Caco-2 (cell line): Measurements from ENCODE around the gene RNASE12. TPM values are rescaled to one million over a fixed set of nuclear protein-coding genes. Genes with fewer than 3 reads are reported as not detected.

Experiments used
- BruUV-seq: library from RNA; stranded (reverse); fragments of 400-500 nt; replicated peaks from 2 replicates; lab custom pipeline; 2021; lab: Mats Ljungman, UMichigan
- CTCF ChIA-PET: fragments of 300-600 bp; sonication (Branson Sonifier 250); formaldehyde crosslinking; loops from one replicate; lab custom pipeline; 2022; ENCODE audit warnings: antibody characterized with exemption; lab: Charles Lee
- POLR2A ChIA-PET: fragments of 300-600 bp; sonication (Branson Sonifier 250); formaldehyde crosslinking; loops from one replicate; lab custom pipeline; 2022; ENCODE audit warnings: antibody characterized with exemption; lab: Charles Lee
- DNase-seq, 2 experiments: peaks; one replicate each; pipeline versions ENCODE4 v3.0.0 to v3.0.0-alpha.2; 2020 to 2022
- H3K27me3 ChIP-seq: replicated peaks from 2 replicates; pipeline ENCODE4 v1.6.0; 2011; ENCODE audit warnings: low read length; ENCODE audit not compliant: control insufficient read depth, insufficient read depth
- H3K36me3 ChIP-seq: 2 replicates; pipeline ENCODE4 v1.5.1; 2011; ENCODE audit warnings: low read length; ENCODE audit not compliant: control insufficient read depth, insufficient read depth
- H3K4me1 ChIP-seq: fragments of 250-450 bp; sonication (Bioruptor Pico); 2 replicates; pipeline ENCODE4 v1.5.1; 2020; ENCODE audit warnings: mild to moderate bottlenecking
- H3K4me3 ChIP-seq: 2 replicates; pipeline ENCODE4 v1.5.1; 2011; ENCODE audit warnings: low read depth, mild to moderate bottlenecking, control low read depth, low read length
- H3K9me3 ChIP-seq: fragments of 250-450 bp; sonication (Bioruptor Pico); 2 replicates; pipeline ENCODE4 v1.5.1; 2020; ENCODE audit warnings: mild to moderate bottlenecking, moderate library complexity
- H3K27ac Mint-ChIP-seq: one replicate; pipeline ENCODE4 v1.8.0; 2022; ENCODE audit warnings: mixed read lengths; ENCODE audit not compliant: unreplicated experiment
- H3K27me3 Mint-ChIP-seq: one replicate; pipeline ENCODE4 v1.8.0; 2022; ENCODE audit warnings: mixed read lengths; ENCODE audit not compliant: insufficient read depth, unreplicated experiment
- H3K36me3 Mint-ChIP-seq: one replicate; pipeline ENCODE4 v1.8.0; 2022; ENCODE audit warnings: mild to moderate bottlenecking, mixed read lengths; ENCODE audit not compliant: insufficient read depth, unreplicated experiment
- H3K4me1 Mint-ChIP-seq: one replicate; pipeline ENCODE4 v1.8.0; 2022; ENCODE audit warnings: low read depth, mixed read lengths; ENCODE audit not compliant: unreplicated experiment
- H3K4me3 Mint-ChIP-seq: one replicate; pipeline ENCODE4 v1.8.0; 2022; ENCODE audit warnings: mild to moderate bottlenecking, moderate library complexity, mixed read lengths; ENCODE audit not compliant: unreplicated experiment
- H3K9me3 Mint-ChIP-seq: one replicate; pipeline ENCODE4 v1.8.0; 2022; ENCODE audit warnings: mixed read lengths; ENCODE audit not compliant: unreplicated experiment
- intact Hi-C: fragments of 100-400 bp; cut with micrococcal nuclease; formaldehyde crosslinking; loops from one replicate; pipeline ENCODE4 v1.10.0; 2022; ENCODE audit not compliant: unreplicated experiment
- total RNA-seq: library from RNA; stranded (reverse); gene quantifications from 2 replicates; pipeline ENCODE4 v1.2.3, GENCODE V29; 2022
- TF ChIP-seq, protein P1 (sequence below), 2 experiments: fragments of 200-600 bp in 1 of 2; IDR thresholded peaks; 1 replicate in 1 of 2; 2 replicates in 1 of 2; pipeline versions ENCODE4 v1.5.1 to v1.8.0; 2011 to 2022; ENCODE audit warnings: antibody characterized with exemption in 1 of 2, control low read depth in 1 of 2, inconsistent platforms in 1 of 2, low read depth in 1 of 2, low read length in 1 of 2, mild to moderate bottlenecking in 1 of 2, moderate library complexity in 1 of 2; ENCODE audit not compliant: insufficient read depth in 1 of 2, severe bottlenecking in 1 of 2, unreplicated experiment in 1 of 2

RNASE12 gene
- total RNA-seq, 1 experiment from 2014 or later = not detected

DNA sequence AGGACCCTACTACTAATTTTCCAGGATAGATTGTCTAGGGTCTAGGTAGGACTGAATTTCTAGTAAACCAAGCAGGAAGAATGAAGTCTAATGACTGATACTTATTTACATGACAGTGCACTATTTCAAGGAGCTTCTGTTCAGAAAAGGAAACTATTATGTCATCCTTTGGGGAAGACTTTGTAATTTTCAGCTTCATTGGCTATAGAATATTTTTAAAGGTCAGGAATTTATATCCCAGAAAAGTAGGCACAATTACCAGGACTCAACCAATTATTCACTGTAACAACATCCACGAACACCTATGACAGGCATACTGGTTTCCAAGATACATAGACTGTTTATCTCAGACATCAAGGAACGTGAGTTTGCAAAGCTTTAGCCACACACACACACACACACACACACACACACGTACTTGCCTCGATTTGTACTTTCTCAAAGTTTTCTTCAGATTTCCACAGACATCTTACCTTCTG lies 27.1 kb upstream of the RNASE12 start:
- no peaks in the 10 kb centered on the region for H3K9me3 Mint-ChIP-seq
- H3K27me3 Mint-ChIP-seq = no peaks in the 10 kb centered on the region
- H3K4me1 Mint-ChIP-seq = peaks cover 28% of the 10 kb centered on the region
- H3K4me3 ChIP-seq = no peak overlapping the region
- no peak for DNase-seq
- H3K27me3 ChIP-seq = no peaks in the 10 kb centered on the region
- CTCF ChIA-PET = interaction anchor here (0.8 kb wide), 1 partner anchor 9 kb away, joined by 3 read pairs; no protein-coding TSS in a partner anchor
- peaks cover 21% of the 10 kb centered on the region for H3K4me1 ChIP-seq
- no peaks in the 10 kb centered on the region for H3K36me3 ChIP-seq
- no peak overlapping the region for H3K4me3 Mint-ChIP-seq
- POLR2A ChIA-PET = no interaction called here
- no peaks in the 10 kb centered on the region for H3K9me3 ChIP-seq
- BruUV-seq = no TSS peak
- TF ChIP-seq, protein P1, sequence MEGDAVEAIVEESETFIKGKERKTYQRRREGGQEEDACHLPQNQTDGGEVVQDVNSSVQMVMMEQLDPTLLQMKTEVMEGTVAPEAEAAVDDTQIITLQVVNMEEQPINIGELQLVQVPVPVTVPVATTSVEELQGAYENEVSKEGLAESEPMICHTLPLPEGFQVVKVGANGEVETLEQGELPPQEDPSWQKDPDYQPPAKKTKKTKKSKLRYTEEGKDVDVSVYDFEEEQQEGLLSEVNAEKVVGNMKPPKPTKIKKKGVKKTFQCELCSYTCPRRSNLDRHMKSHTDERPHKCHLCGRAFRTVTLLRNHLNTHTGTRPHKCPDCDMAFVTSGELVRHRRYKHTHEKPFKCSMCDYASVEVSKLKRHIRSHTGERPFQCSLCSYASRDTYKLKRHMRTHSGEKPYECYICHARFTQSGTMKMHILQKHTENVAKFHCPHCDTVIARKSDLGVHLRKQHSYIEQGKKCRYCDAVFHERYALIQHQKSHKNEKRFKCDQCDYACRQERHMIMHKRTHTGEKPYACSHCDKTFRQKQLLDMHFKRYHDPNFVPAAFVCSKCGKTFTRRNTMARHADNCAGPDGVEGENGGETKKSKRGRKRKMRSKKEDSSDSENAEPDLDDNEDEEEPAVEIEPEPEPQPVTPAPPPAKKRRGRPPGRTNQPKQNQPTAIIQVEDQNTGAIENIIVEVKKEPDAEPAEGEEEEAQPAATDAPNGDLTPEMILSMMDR (IDR thresholded peaks at IDR 0.05; ENCODE audit: insufficient read depth in 1 of 2, low read depth in 1 of 2, low read length in 1 of 2, severe bottlenecking in 1 of 2, unreplicated experiment in 1 of 2) = no peak
- no peak overlapping the region for H3K27ac Mint-ChIP-seq
- no peaks in the 10 kb centered on the region for H3K36me3 Mint-ChIP-seq
- intact Hi-C loops = no loop called here

DNA sequence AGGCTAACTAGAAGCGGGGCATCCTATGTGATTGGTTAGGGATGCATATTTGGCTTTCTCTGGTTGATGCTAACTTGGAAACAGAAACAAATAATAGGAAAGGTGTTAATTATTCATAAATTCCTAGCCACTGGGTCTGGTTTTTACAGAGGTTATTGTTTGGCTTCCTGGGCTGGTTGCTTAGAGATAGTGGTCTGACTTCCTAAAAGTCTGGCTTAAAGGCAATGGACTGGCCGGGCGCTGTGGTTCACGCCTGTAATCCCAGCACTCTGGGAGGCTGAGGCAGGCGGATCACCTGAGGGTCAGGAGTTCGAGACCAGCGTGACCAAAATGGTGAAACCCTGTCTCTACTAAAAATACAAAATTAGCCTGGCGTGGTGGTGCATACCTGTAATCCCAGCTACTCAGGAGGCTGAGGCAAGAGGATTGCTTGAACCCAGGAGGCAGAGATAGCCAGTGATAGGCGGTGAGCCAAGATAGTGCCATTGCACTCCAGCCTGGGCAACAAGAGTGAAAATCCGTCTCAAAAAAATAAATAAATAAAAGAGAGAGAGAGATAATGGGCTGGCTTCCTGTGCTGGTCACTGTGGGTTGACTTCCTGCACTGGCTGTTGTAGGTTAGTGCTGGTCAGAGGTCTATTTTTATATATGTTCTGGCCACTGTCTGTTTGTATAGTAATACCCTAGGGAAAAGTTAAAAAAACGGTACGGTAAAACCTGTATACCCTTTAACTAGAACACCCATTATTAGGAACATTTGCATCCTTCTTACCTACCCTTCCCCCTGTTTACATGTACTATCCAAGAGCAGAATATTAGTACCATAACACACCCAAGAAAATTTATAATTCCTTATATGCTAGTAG lies 26.2 kb upstream of the RNASE12 start:
- no peaks in the 10 kb centered on the region for H3K36me3 Mint-ChIP-seq
- no peak for DNase-seq
- ChIA-PET POLR2A (no interaction called here), CTCF (no interaction called here)
- H3K27me3 Mint-ChIP-seq = no peaks in the 10 kb centered on the region
- H3K27ac Mint-ChIP-seq = no peak overlapping the region
- H3K4me3 Mint-ChIP-seq = no peak overlapping the region
- Histone ChIP-seq H3K36me3 (no peaks in the 10 kb centered on the region), H3K9me3 (no peaks in the 10 kb centered on the region), H3K4me3 (no peak overlapping the region), H3K4me1 (peaks cover 21% of the 10 kb centered on the region), H3K27me3 (no peaks in the 10 kb centered on the region)
- BruUV-seq = no TSS peak
- no peaks in the 10 kb centered on the region for H3K9me3 Mint-ChIP-seq
- intact Hi-C loops = no loop called here
- TF ChIP-seq, protein P1 (IDR thresholded peaks at IDR 0.05; ENCODE audit: insufficient read depth in 1 of 2, low read depth in 1 of 2, low read length in 1 of 2, severe bottlenecking in 1 of 2, unreplicated experiment in 1 of 2) = no peak
- H3K4me1 Mint-ChIP-seq = peaks cover 28% of the 10 kb centered on the region

DNA sequence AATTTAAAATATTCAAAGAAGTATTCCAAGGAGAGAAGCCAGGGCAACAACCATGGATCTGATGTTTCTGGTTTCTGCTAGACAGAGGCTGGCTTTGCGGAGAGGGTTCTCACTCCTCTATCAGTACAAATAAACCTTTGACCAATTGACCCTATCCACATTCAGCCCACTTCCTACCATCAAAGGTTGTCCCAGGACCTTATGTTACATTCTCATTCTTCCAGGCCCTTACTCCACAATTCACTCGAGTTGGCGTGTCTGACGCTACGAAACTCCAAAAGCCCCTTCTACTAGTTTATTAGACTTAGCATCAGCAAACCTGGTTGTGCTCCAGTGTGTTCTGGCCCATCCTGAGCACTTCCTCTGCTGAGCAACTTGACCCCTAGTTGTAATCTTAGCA lies 24.8 kb upstream of the RNASE12 start:
- no peaks in the 10 kb centered on the region for H3K36me3 ChIP-seq
- TF ChIP-seq, protein P1 (IDR thresholded peaks at IDR 0.05; ENCODE audit: insufficient read depth in 1 of 2, low read depth in 1 of 2, low read length in 1 of 2, severe bottlenecking in 1 of 2, unreplicated experiment in 1 of 2) = no peak
- Mint-ChIP-seq H3K9me3 (no peaks in the 10 kb centered on the region), H3K36me3 (no peaks in the 10 kb centered on the region), H3K4me1 (peaks cover 20% of the 10 kb centered on the region), H3K27me3 (no peaks in the 10 kb centered on the region), H3K27ac (no peak overlapping the region), H3K4me3 (peak overlapping the region; percentile 41)
- H3K4me1 ChIP-seq = peaks cover 13% of the 10 kb centered on the region
- H3K27me3 ChIP-seq = no peaks in the 10 kb centered on the region
- intact Hi-C loops = no loop called here
- no peaks in the 10 kb centered on the region for H3K9me3 ChIP-seq
- no peak overlapping the region for H3K4me3 ChIP-seq
- no TSS peak for BruUV-seq
- ChIA-PET POLR2A (no interaction called here), CTCF (no interaction called here)
- no peak for DNase-seq
